AG04450 (cell line): ENCODE data around the gene E4F1. TPM values are rescaled to one million over a fixed set of nuclear protein-coding genes. Genes with fewer than 3 reads are reported as not detected.

Source experiments
- CTCF ChIA-PET: fragments of 300-600, 350-600 bp; formaldehyde crosslinking; extraction: SDS; loops from one replicate; lab custom pipeline; 2022; ENCODE audit warnings: antibody characterized with exemption, inconsistent platforms; lab: Charles Lee
- POLR2A ChIA-PET: fragments of 350-600 bp; formaldehyde crosslinking; extraction: SDS; loops from one replicate; lab custom pipeline; 2021; ENCODE audit warnings: antibody characterized with exemption, inconsistent platforms; lab: Yijun Ruan, JAX
- DNase-seq: peaks from one replicate; pipeline ENCODE4 v3.0.0-alpha.2; 2011; ENCODE audit warnings: low read depth, low spot score
- H3K27ac ChIP-seq: one replicate; pipeline ENCODE4 v1.5.1; 2012; ENCODE audit warnings: low read depth, low read length, control low read depth
- H3K27me3 ChIP-seq: one replicate; pipeline ENCODE4 v1.6.0; 2012; ENCODE audit warnings: low read length; ENCODE audit not compliant: control insufficient read depth, insufficient read depth
- H3K4me3 ChIP-seq: 2 replicates; pipeline ENCODE4 v1.5.1; 2011; ENCODE audit warnings: mild to moderate bottlenecking, low read depth, low read length, control low read depth
- H3K9me3 ChIP-seq: 2 replicates; pipeline ENCODE4 v1.5.1; 2012; ENCODE audit warnings: low read length; ENCODE audit not compliant: control insufficient read depth, insufficient read depth
- polyA plus RNA-seq: library from polyadenylated mRNA; depleted of rRNA; stranded (reverse); fragments of >200 nt; gene quantifications from 2 replicates; pipeline ENCODE4 v1.2.3, GENCODE V29; 2011
- TF ChIP-seq, protein P1 (sequence below): IDR thresholded peaks from 2 replicates; pipeline ENCODE4 v1.5.1; 2011; ENCODE audit warnings: low read depth, low read length, control low read depth, inconsistent platforms

E4F1 gene
- polyA plus RNA-seq, 1 experiment: 8.5 TPM

- CTCF ChIA-PET: interaction anchor here (0.7 to 1.0 kb wide), 2 partner anchors 45 to 139 kb away, joined by 3 to 20 read pairs; partner anchors contain the start of gene ECI1
- POLR2A ChIA-PET: interaction anchor here (0.6 to 1.8 kb wide), 5 partner anchors 9 to 263 kb away, joined by 3 to 13 read pairs (median 5); partner anchors contain the start of genes ECI1, MSRB1, PGP and TRAF7
- no peaks in the 10 kb centered on the region for H3K27me3 ChIP-seq
- H3K9me3 ChIP-seq: peaks cover 3% of the 10 kb centered on the region; the same call in 1 of the 2 replicates
- TF ChIP-seq, protein P1, sequence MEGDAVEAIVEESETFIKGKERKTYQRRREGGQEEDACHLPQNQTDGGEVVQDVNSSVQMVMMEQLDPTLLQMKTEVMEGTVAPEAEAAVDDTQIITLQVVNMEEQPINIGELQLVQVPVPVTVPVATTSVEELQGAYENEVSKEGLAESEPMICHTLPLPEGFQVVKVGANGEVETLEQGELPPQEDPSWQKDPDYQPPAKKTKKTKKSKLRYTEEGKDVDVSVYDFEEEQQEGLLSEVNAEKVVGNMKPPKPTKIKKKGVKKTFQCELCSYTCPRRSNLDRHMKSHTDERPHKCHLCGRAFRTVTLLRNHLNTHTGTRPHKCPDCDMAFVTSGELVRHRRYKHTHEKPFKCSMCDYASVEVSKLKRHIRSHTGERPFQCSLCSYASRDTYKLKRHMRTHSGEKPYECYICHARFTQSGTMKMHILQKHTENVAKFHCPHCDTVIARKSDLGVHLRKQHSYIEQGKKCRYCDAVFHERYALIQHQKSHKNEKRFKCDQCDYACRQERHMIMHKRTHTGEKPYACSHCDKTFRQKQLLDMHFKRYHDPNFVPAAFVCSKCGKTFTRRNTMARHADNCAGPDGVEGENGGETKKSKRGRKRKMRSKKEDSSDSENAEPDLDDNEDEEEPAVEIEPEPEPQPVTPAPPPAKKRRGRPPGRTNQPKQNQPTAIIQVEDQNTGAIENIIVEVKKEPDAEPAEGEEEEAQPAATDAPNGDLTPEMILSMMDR: no peak
- H3K27ac ChIP-seq: no peak overlapping the region
- DNase-seq: no peak
- peak overlapping the region; percentile 95 for H3K4me3 ChIP-seq
Measured at GRCh38 chr16:2205967-2206313, 17.5 kb upstream of the E4F1 start.

GRCh38 chr16:2206420-2206779 is 17.0 kb upstream of the E4F1 start:
- Histone ChIP-seq H3K27me3 (no peaks in the 10 kb centered on the region), H3K4me3 (peak overlapping the region; percentile 95), H3K9me3 (peaks cover 3% of the 10 kb centered on the region; the same call in 1 of the 2 replicates), H3K27ac (no peak overlapping the region)
- CTCF ChIA-PET: interaction anchor here (0.6 to 1.0 kb wide), 3 partner anchors 45 to 195 kb away, joined by 3 to 20 read pairs (median 3); partner anchors contain the start of gene ECI1
- TF ChIP-seq, protein P1: no peak
- POLR2A ChIA-PET: interaction anchor here (1.3 to 1.8 kb wide), 3 partner anchors 8 to 52 kb away, joined by 6 to 13 read pairs (median 6); partner anchors contain the start of genes PGP and TRAF7
- DNase-seq: no peak

DNA sequence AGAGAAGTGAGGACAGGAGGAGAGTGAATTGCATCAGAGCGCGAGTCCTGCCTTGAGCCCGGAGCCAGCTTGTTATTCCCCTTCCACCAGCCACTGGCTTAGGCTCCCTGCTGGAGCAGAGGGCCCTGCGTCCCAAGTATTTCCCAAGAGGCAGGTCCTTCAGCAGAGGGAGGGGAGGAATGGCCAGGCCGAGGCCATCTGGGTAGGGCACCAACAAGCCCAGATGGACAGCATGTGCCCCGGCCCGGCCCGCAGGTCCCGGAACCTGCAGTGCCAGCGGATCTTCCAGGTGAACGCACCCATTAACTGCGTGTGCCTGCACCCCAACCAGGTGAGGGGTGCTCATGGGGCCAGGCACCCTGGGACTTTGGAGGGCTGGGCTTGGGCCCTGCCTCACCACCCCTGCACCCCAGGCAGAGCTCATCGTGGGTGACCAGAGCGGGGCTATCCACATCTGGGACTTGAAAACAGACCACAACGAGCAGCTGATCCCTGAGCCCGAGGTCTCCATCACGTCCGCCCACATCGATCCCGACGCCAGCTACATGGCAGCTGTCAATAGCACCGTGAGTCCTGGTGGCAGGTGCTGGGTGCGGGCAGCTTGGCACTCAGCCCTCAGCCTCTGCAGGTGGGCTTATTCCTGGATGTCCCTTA is 16.5 kb upstream of the E4F1 start:
- DNase-seq: no peak
- Histone ChIP-seq H3K4me3 (no peak overlapping the region), H3K27ac (no peak overlapping the region), H3K27me3 (no peaks in the 10 kb centered on the region), H3K9me3 (peaks cover 3% of the 10 kb centered on the region; the same call in 1 of the 2 replicates)
- TF ChIP-seq, protein P1: no peak
- CTCF ChIA-PET: interaction anchor here (0.6 to 1.0 kb wide), 2 partner anchors 44 to 195 kb away, joined by 3 read pairs; partner anchors contain the start of gene ECI1
- POLR2A ChIA-PET: interaction anchor here (0.6 to 1.8 kb wide), 3 partner anchors 8 to 52 kb away, joined by 3 to 6 read pairs (median 6); partner anchors contain the start of genes PGP and TRAF7

DNA sequence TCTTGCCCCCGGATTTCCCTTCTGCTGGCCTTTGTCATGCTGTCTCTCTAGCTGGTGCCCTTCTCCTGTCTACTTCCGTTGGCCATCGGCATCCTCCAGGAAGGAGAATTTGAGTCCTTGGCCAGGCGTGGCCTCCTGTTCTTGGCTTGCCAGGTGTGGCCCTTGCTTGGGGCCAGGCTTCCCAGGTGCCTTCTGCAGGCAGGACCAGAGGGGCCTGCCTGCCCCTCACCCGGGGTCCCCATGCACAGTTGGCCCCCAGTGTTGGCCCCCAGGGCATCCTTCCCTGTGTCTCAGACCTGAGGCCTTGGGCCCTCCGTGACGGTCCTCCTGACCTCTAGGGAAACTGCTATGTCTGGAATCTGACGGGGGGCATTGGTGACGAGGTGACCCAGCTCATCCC is 15.5 kb upstream of the E4F1 start:
- H3K27me3 ChIP-seq: no peaks in the 10 kb centered on the region
- ChIA-PET CTCF (no interaction called here), POLR2A (interaction anchor here (1.3 to 2.8 kb wide), 2 partner anchors 53 kb away, joined by 6 to 17 read pairs; partner anchors contain the start of gene TRAF7)
- DNase-seq: no peak
- TF ChIP-seq, protein P1: no peak
- no peak overlapping the region for H3K4me3 ChIP-seq
- peaks cover 3% of the 10 kb centered on the region; the same call in 1 of the 2 replicates for H3K9me3 ChIP-seq
- no peak overlapping the region for H3K27ac ChIP-seq

GRCh38 chr16:2208308-2208707 is 15.1 kb upstream of the E4F1 start:
- no peak for DNase-seq
- no peak overlapping the region for H3K4me3 ChIP-seq
- no peaks in the 10 kb centered on the region for H3K27me3 ChIP-seq
- peaks cover 3% of the 10 kb centered on the region; the same call in 1 of the 2 replicates for H3K9me3 ChIP-seq
- TF ChIP-seq, protein P1: no peak
- H3K27ac ChIP-seq: no peak overlapping the region
- CTCF ChIA-PET: interaction anchor here (0.6 kb wide), 1 partner anchor 244 kb away, joined by 6 read pairs; the partner anchor contains the start of gene RPS2
- POLR2A ChIA-PET: interaction anchor here (2.8 kb wide), 1 partner anchor 53 kb away, joined by 17 read pairs; the partner anchor contains the start of gene TRAF7
